HCT116 (cell line): Measurements from ENCODE around the gene GRAMD4. TPM values are rescaled to one million over a fixed set of nuclear protein-coding genes. Genes with fewer than 3 reads are reported as not detected.

Source experiments
- ATAC-seq: fragments of 200-7000 bp; cut with Tn5 transposase; 2 replicates; pipeline ENCODE4 v1.9.1; 2020; ENCODE audit warnings: mild to moderate bottlenecking, moderate library complexity
- BruUV-seq: library from RNA; stranded (reverse); fragments of 400-500 nt; replicated peaks from 2 replicates; lab custom pipeline; 2021; lab: Mats Ljungman, UMichigan
- CTCF ChIA-PET: fragments of 300-600 bp; sonication (Branson Sonifier 250); formaldehyde crosslinking; loops from one replicate; lab custom pipeline; 2021; ENCODE audit warnings: antibody characterized with exemption; lab: Charles Lee
- POLR2A ChIA-PET: fragments of 300-600, 350-600 bp; sonication (Branson Sonifier 250); formaldehyde crosslinking; loops from one replicate; lab custom pipeline; 2021; ENCODE audit warnings: antibody characterized with exemption; lab: Charles Lee
- RAD21 ChIA-PET, 2 experiments: fragments of 300-600 bp; sonication (Branson Sonifier 250); formaldehyde crosslinking; loops; one replicate each; lab custom pipeline; 2023; ENCODE audit warnings: low total read pairs in 2 of 2; ENCODE audit not compliant: uncharacterized antibody in 2 of 2, unreplicated experiment in 2 of 2, low non-redundant PET in 1 of 2; lab: Charles Lee
- DNase-seq: peaks from one replicate; pipeline ENCODE4 v3.0.0-alpha.2; 2010; ENCODE audit warnings: low read depth, low spot score
- H2AFZ ChIP-seq: fragments of 200-600 bp; shearing (Covaris generic), sonication (generic); 2 replicates; pipeline ENCODE4 v1.6.1; 2017; ENCODE audit warnings: low read depth, mixed run types, mixed read lengths, antibody characterized with exemption, low read length; ENCODE audit not compliant: poor library complexity, severe bottlenecking
- H3K27ac ChIP-seq: 2 replicates; pipeline ENCODE4 v1.5.1; 2012; ENCODE audit warnings: low read depth, low read length
- H3K27me3 ChIP-seq: fragments of 200-600 bp; sonication (generic); 2 replicates; pipeline ENCODE4 v1.6.1; 2016; ENCODE audit warnings: mixed run types, low read length, mixed read lengths; ENCODE audit not compliant: insufficient read depth
- H3K36me3 ChIP-seq, 2 experiments: fragments of 200-500 bp in 1 of 2; fragments of 200-600 bp in 1 of 2; sonication (Bioruptor generic) in 1 of 2; sonication (generic) in 1 of 2; 2 replicates each; pipeline versions ENCODE4 v1.5.1 to v1.6.1; 2014 to 2016; ENCODE audit warnings: low read length in 2 of 2, inconsistent platforms in 1 of 2, mixed read lengths in 1 of 2, mixed run types in 1 of 2; ENCODE audit not compliant: insufficient read depth in 2 of 2, control insufficient read depth in 1 of 2
- H3K4me1 ChIP-seq, 2 experiments: fragments of 200-600 bp in 1 of 2; sonication (generic) in 1 of 2; 2 replicates each; pipeline versions ENCODE4 v1.5.1 to v1.6.1; 2012 to 2017; ENCODE audit warnings: low read length in 2 of 2, inconsistent platforms in 1 of 2, mild to moderate bottlenecking in 1 of 2, mixed read lengths in 1 of 2, mixed run types in 1 of 2, moderate library complexity in 1 of 2; ENCODE audit not compliant: insufficient read depth in 2 of 2, control insufficient read depth in 1 of 2
- H3K4me2 ChIP-seq: fragments of 200-600 bp; sonication (generic); 2 replicates; pipeline ENCODE4 v1.6.1; 2017; ENCODE audit warnings: mixed run types, low read length, mixed read lengths
- H3K4me3 ChIP-seq, 2 experiments: fragments of 200-600 bp in 1 of 2; sonication (generic) in 1 of 2; replicated peaks in 1 of 2; 2 replicates each; pipeline ENCODE4 v1.5.1; 2011 to 2016; ENCODE audit warnings: low read length in 2 of 2, control low read depth in 1 of 2, low read depth in 1 of 2, mild to moderate bottlenecking in 1 of 2, mixed read lengths in 1 of 2, mixed run types in 1 of 2
- H3K79me2 ChIP-seq: fragments of 200-600 bp; sonication (generic); 2 replicates; pipeline ENCODE4 v1.6.1; 2017; ENCODE audit warnings: mild to moderate bottlenecking, mixed run types, low read length, moderate library complexity, mixed read lengths; ENCODE audit not compliant: insufficient read depth
- H3K9ac ChIP-seq: fragments of 200-600 bp; sonication (generic); 2 replicates; pipeline ENCODE4 v1.6.1; 2016; ENCODE audit warnings: low read length, mixed read lengths
- H3K9me2 ChIP-seq: fragments of 200-600 bp; sonication (generic), shearing (Covaris generic); 2 replicates; pipeline ENCODE4 v1.6.1; 2017; ENCODE audit warnings: mixed run types, mild to moderate bottlenecking, moderate library complexity; ENCODE audit not compliant: insufficient read depth
- H3K9me3 ChIP-seq, 2 experiments: fragments of 200-500 bp in 1 of 2; fragments of 200-600 bp in 1 of 2; sonication (Bioruptor generic) in 1 of 2; sonication (generic) in 1 of 2; 2 replicates each; pipeline ENCODE4 v1.6.1; 2014 to 2017; ENCODE audit warnings: low read length in 2 of 2, mixed read lengths in 2 of 2, inconsistent platforms in 1 of 2, low read depth in 1 of 2, mild to moderate bottlenecking in 1 of 2, mixed run types in 1 of 2, moderate library complexity in 1 of 2; ENCODE audit not compliant: control insufficient read depth in 1 of 2, insufficient read depth in 1 of 2
- H4K20me1 ChIP-seq: fragments of 200-600 bp; sonication (generic), shearing (Covaris generic); 2 replicates; pipeline ENCODE4 v1.6.1; 2017; ENCODE audit warnings: mixed run types, mild to moderate bottlenecking, moderate library complexity; ENCODE audit not compliant: insufficient read depth
- ATF3 ChIP-seq: IDR thresholded peaks from 2 replicates; pipeline ENCODE4 v1.6.1; 2012
- CTCF ChIP-seq, 3 experiments: fragments of 200-600 bp in 1 of 3; sonication (generic) in 1 of 3; IDR thresholded peaks in 2 of 3; conservative IDR thresholded peaks in 1 of 3; 2 replicates each; pipeline ENCODE4 v1.5.1; 2012 to 2017; ENCODE audit warnings: low read depth in 2 of 3, low read length in 2 of 3, antibody characterized with exemption in 1 of 3, borderline replicate concordance in 1 of 3, control low read depth in 1 of 3, mild to moderate bottlenecking in 1 of 3, mixed read lengths in 1 of 3, mixed run types in 1 of 3, moderate library complexity in 1 of 3; ENCODE audit not compliant: insufficient read depth in 1 of 3
- POLR2AphosphoS5 ChIP-seq: IDR thresholded peaks from 2 replicates; pipeline ENCODE4 v1.6.1; 2011; ENCODE audit warnings: mild to moderate bottlenecking, low read depth, low read length, moderate library complexity
- TCF7L2 ChIP-seq: IDR thresholded peaks from 2 replicates; pipeline ENCODE4 v1.7.0; 2011; ENCODE audit warnings: borderline replicate concordance, inconsistent platforms; ENCODE audit not compliant: insufficient read depth, insufficient read length; ENCODE audit errors: extremely low read depth
- YY1 ChIP-seq: IDR thresholded peaks from 2 replicates; pipeline ENCODE4 v1.6.1; 2011; ENCODE audit warnings: low read length, low read depth, moderate library complexity, mild to moderate bottlenecking; ENCODE audit not compliant: insufficient replicate concordance; ENCODE audit errors: extremely low read depth
- ZFX ChIP-seq: fragments of 450-650 bp; IDR thresholded peaks from 2 replicates; pipeline ENCODE4 v1.6.1; 2017
- ZNF274 ChIP-seq: fragments of 200-500 bp; sonication (Bioruptor generic); IDR thresholded peaks from 2 replicates; pipeline ENCODE4 v1.6.1; 2014; ENCODE audit warnings: mild to moderate bottlenecking, low read depth, low read length, inconsistent platforms
- intact Hi-C: fragments of 100-400 bp; cut with micrococcal nuclease; formaldehyde crosslinking; loops from 2 replicates; pipeline ENCODE4 v1.10.0; 2022
- total RNA-seq: library from RNA; stranded (reverse); gene quantifications from one replicate; pipeline ENCODE4 v1.2.1, GENCODE V29; 2021; ENCODE audit not compliant: unreplicated experiment

GRAMD4 gene
- total RNA-seq, 1 experiment from 2014 or later, result 25.8 TPM

- ChIA-PET POLR2A (no interaction called here), CTCF (no interaction called here), RAD21 (no interaction called here)
- no peak overlapping the region for H3K9ac ChIP-seq
- no peak overlapping the region for H2AFZ ChIP-seq
- H3K79me2 ChIP-seq, result no peaks in the 10 kb centered on the region
- H3K9me3 ChIP-seq, result no peaks in the 10 kb centered on the region
- no peaks in the 10 kb centered on the region for H3K4me1 ChIP-seq
- H3K4me2 ChIP-seq, result no peak overlapping the region
- no peak for DNase-seq
- no peaks in the 10 kb centered on the region for H4K20me1 ChIP-seq
- peaks cover 14 to 15% of the 10 kb centered on the region in 2 experiments; a peak in 3 of 4 replicates for H3K36me3 ChIP-seq
- no peak overlapping the region for H3K4me3 ChIP-seq
- no peaks in the 10 kb centered on the region for H3K9me2 ChIP-seq
- no peak for TF ChIP-seq ATF3
- no peak for TF ChIP-seq ZNF274
- TF ChIP-seq ZFX, result no peak
- no peak for TF ChIP-seq YY1
- no peak for TF ChIP-seq POLR2AphosphoS5
- no peak for TF ChIP-seq TCF7L2
- TF ChIP-seq, all 23 proteins: peak for 0
- H3K27ac ChIP-seq, result no peak overlapping the region
- no peaks in the 10 kb centered on the region for H3K27me3 ChIP-seq
- no peak for ATAC-seq
- no TSS peak for BruUV-seq
- intact Hi-C loops, result no loop called here
Observed at GRCh38 chr22:46687460-46687859, 67.3 kb downstream of the GRAMD4 start.

GRCh38 chr22:46688949-46689348 lies 68.8 kb downstream of the GRAMD4 start:
- CTCF ChIA-PET, result no interaction called here
- Histone ChIP-seq H3K9me2 (no peaks in the 10 kb centered on the region), H3K27me3 (no peaks in the 10 kb centered on the region), H3K27ac (no peak overlapping the region), H2AFZ (no peak overlapping the region), H4K20me1 (no peaks in the 10 kb centered on the region), H3K79me2 (no peaks in the 10 kb centered on the region), H3K9ac (no peak overlapping the region), H3K4me1 (no peaks in the 10 kb centered on the region), H3K36me3 (peaks cover 15 to 22% of the 10 kb centered on the region in 2 experiments; a peak in 3 of 4 replicates), H3K4me3 (no peak overlapping the region), H3K9me3 (no peaks in the 10 kb centered on the region), H3K4me2 (no peak overlapping the region)
- intact Hi-C loops, result no loop called here
- no peak for TF ChIP-seq CTCF (IDR thresholded peaks at IDR 0.05 in 2 of 3, conservative IDR thresholded peaks at IDR 0.05 in 1 of 3; ENCODE audit: borderline replicate concordance in 1 of 3, insufficient read depth in 1 of 3, low read depth in 2 of 3, low read length in 2 of 3)
- RAD21 ChIA-PET, result interaction anchor here in 1 of 2 experiments (0.6 kb wide), 1 partner anchor 48 kb away, joined by 5 read pairs; no protein-coding TSS in a partner anchor
- BruUV-seq, result no TSS peak
- POLR2A ChIA-PET, result no interaction called here
- DNase-seq, result no peak
- no peak for ATAC-seq
